Mucosa of gallbladder (tissue), 1 donor: ENCODE data around the gene HDAC10. TPM values are rescaled to one million over a fixed set of nuclear protein-coding genes. Genes with fewer than 3 reads are reported as not detected.

Experiments used
- DNase-seq: peaks from one replicate; pipeline ENCODE4 v3.0.0-alpha.2; 2020; ENCODE audit warnings: low spot score
- total RNA-seq: library from RNA; stranded (reverse); gene quantifications from one replicate; pipeline ENCODE4 v1.2.1, GENCODE V29; 2021
- donor health status: DM: no; HTN: no; CAD: no.

HDAC10 gene, protein sequence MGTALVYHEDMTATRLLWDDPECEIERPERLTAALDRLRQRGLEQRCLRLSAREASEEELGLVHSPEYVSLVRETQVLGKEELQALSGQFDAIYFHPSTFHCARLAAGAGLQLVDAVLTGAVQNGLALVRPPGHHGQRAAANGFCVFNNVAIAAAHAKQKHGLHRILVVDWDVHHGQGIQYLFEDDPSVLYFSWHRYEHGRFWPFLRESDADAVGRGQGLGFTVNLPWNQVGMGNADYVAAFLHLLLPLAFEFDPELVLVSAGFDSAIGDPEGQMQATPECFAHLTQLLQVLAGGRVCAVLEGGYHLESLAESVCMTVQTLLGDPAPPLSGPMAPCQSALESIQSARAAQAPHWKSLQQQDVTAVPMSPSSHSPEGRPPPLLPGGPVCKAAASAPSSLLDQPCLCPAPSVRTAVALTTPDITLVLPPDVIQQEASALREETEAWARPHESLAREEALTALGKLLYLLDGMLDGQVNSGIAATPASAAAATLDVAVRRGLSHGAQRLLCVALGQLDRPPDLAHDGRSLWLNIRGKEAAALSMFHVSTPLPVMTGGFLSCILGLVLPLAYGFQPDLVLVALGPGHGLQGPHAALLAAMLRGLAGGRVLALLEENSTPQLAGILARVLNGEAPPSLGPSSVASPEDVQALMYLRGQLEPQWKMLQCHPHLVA
- total RNA-seq = 100 TPM

DNA sequence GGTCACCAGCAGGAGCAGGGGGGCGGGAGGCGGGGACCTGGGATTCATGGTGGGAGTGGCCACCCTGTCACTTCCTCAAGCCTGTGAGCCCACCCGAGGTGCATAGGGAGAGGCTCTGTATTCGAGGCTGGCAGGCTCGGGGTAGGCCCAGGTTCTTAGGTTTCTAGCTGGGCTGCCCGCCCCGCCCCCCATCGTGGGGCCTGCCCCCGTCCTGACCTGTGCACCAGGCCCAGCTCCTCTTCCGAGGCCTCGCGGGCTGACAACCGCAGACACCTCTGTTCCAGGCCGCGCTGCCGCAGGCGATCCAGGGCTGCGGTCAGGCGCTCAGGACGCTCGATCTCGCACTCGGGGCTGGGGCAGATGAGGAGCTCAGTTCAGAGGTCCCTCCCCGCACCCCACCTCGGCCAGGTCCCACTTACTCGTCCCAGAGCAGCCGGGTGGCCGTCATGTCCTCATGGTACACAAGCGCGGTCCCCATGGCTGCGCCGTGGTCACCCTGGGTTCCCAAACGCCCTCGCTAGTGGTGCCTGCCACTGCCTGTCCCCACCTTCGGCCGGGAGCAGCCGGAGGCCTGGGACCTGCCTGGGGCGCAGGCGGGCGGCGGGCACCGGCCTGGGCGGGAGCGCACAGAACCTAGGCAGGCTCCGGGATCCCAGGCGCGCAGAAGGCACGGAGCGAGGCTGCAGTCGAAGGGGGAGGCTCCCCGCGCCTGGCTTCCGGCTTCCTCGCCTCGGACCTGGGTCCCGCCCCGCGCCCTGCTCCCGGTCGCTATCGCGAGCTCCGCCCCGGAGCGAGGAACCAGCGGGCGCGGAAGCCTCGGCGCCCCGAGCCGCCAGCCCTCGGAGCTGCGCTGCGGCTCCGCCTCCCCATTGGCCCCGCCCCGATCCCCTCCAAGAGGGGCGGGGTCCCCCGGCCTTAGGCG, at the start of gene HDAC10:
Gene HDAC10, minus strand, starts transcription at position 711 of the 922 bp plus-strand sequence. Its CDS starts 233 bp downstream, at position 478.
- DNase-seq = peak; percentile 83

DNA sequence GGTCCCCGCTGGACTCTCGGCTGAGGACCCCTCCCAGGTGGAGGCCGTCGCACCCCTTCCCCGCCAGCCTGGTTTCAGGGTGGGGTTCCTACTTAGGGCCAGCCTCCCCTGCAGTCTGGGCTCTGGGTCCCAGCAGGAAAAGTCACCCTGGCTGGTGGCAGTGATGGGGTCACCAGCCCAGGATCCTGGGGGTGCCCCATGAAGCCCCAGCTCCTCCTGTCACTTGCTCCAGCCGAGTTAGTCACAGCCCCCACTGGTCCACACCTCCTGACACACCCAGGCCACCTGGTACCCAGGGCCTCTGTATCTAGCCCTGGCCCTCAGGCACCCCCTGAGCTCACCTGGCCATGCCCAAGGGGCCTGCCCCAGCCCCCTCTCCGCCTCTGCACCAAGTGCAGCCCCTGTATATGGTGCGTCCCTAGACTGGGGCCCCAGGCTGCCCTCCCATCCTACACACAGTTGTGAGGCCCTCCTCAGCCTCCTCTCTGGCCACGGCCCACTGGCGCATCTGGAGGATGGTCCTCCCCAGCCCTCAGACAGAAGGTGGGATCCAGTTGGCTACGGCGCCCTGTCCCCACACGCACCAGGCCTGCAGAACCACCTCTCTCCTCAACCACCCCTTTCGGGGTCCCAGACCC, 49.7 kb upstream of the HDAC10 start:
- DNase-seq = no peak

- DNase-seq = no peak
These were observed 48.9 kb upstream of the HDAC10 start for GRCh38 chr22:50299785-50300619.

DNA sequence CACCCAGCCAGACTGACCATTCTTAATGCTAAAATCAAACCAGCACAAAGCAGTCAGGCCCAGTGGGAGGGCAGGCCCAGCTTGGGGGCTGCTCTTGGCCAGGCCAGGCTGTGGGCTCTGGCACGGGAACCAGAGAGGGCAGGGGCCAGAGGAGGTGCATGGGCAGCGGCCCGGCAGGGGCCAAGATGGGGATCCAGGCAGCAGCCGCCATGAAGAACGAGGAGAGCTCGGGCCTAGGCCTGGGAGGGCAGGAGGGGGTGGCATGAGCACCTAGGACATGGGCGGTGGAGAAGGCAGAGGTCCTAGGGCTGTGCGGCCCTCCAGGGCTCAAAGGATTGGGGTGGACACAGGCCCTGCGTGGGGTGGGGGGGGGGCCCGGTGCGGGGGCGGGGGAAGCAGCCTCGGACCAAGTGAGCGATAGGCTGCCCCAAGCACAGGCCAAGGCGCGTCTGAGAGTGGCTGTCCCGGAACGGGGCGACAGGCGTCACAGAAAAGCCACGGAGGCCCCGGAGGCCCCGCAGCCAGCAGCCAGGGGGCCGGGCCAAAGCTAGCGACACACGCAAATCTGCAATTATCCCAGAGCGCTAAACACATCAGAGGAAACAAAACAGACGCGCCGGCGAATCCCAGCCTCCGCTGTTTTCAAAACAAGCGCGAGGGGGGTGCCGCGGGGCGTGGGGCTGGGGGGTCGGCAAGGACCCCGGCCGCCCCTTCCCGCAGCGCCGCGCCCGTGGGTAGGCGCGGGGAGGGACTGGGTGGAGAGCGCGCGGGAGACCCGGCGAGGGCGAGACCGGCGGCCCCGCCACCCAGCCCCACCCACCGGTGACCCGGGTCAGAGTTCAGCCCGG, 48.1 kb upstream of the HDAC10 start:
- no peak for DNase-seq

DNA sequence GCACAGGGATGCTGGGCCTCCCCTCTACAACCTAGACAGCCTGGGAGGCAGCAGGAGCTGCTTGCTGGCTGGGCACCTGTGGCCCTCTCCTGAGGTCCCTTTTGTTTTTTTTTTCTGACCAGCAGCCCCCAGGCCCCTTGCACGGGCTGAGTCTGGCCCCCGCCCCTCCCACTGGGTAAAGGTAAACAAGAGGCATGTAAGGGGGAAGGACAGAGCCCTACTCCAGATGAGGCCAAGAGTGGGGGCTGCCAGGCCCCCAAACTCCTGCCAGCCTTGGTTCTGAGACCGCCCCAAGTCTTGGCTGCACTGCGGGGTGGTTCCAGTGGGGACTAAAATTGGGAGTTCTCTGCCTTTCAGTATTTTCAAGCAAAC, 47.2 kb upstream of the HDAC10 start:
- DNase-seq = no peak

DNA sequence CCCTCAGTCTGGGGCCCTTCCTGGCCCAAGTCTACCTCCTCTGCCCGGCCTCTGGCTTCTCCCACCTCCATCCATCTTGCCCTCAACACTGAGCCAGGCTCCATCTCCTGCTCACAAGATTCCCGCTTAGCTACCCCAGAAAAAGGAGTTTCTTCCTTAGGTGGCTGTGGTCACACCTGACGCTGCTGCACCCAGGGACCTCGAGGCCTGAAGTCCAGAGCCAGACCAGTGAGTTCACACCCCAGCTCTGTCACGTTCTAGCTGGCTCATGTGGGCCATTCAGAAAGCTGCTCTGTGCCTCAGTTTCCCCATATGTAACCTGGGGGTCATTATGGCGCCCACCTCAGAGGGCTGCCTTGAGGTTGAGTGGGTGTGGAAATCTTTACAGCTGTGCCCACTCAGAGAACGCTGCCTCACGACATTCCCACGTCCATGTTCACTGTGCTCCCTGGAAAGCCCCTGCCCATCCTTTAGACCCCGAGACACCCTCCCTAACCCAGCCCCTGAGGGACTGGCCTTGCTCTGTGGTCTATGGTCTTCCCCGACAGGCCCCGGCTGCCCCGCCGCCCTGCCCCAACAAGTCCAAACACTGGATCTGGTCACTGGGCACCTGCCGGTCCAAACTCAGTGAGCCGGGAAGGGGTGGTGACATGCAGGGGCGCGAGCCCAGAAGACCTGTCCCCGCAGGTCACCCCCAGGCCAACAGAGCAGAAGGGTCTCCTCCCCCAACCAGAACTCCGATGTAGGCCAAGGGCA, 46.6 kb upstream of the HDAC10 start:
- no peak for DNase-seq

GRCh38 chr22:50296658-50297490, 45.8 kb upstream of the HDAC10 start:
- DNase-seq = no peak

GRCh38 chr22:50294319-50294656, 43.2 kb upstream of the HDAC10 start:
- DNase-seq = no peak

DNA sequence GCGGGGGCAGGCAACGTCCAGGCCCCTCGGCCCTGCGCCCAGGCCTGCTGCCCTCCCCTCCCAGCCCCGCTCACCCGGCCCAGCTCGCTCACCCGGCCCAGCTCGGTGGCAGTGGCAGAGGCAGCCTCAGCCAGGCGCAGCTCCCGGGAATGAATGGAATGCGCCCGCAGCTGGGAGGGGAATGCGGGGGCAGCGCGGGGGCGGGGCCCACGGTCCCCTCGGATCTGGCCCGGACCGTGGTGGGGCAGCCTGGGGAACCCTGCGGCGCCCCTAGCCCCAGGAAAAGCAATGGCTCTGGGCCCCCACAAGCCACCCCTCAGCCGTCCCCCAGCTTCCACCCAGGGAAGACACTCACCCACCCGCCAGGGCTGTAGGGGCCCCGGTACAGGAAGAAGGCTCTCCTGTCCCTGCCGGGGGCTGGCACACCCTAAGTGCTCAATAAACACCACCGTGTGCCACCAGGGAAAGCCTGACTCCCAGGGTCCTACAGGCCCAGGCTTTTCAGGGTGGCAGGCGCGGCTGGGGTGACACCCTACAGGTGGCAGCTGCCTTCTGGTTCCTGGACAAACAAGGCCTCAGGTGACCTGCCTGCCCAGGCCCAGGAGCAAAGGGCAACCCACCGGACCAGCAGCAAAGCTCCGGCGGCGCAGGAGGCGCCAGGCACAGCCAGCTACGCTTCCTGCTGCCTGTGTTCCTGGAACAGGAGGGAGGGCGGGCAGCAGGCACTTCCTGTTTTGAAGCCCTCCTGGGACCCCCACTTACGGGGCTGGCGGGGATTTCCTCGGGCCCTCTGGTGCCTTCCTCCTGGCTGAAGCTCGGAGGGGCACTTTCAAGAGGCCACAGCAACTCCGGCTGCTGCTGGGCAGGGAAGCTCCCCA, 42.6 kb upstream of the HDAC10 start:
- peak; percentile 88 for DNase-seq

- no peak for DNase-seq
These were observed 41.8 kb upstream of the HDAC10 start for GRCh38 chr22:50292643-50293440.

DNA sequence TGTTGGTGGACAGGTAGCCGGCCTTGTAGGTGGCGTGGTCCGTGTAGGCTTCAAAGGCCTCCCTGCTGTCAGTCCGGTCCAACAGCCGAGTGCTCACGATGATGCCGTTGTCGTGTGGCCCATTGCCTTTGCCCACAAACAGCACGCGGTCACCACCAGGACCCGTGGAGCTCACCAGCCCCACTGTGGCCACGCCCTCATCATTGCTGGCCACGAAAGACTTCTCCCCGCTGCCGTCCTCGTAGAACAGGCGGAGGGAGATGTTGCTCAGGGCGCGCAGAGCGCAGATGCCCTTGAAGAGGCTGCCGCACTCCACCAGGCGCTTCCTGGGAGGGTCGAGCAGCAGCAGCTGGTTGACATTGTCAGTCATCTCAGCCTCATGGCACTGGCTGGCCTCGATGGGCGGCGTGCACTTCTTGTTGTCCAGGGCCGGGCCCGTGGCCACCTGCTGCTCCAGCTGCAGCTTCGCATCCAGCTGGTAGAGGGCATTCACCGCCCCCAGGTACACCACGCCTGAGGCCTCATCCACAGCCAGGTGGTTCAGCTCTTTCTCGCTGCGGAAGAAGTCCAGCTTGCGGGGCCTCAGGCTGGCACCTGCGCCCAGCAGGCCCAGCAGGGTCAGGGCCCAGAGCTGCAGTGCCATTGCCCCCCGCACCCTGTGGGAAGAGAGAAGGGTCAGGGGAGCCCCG, 39.0 kb upstream of the HDAC10 start:
- no peak for DNase-seq

GRCh38 chr22:50289151-50289941, 38.3 kb upstream of the HDAC10 start:
- no peak for DNase-seq

DNA sequence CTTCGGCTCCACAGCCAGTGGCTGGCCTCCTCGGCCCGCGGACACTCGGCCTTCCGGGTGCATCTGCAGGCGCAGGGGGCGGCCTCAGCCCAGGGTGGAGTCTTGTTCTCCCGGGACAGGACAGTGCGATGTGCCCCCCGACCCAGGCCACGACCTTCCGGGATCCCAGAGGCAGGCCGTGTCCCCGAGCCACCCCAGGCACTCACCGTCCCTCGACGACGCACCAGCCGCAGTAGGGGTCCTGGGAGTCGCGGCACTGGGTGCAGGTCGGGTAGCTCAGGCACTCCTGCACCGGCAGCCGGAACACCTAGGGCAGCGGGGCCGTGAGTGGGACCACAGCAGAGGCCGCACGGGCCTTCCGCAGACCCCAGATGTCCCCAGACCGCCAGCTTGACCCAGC, 36.7 kb upstream of the HDAC10 start:
- DNase-seq = no peak

- DNase-seq = no peak
These were observed 35.7 kb upstream of the HDAC10 start for GRCh38 chr22:50286701-50287318.

- no peak for DNase-seq
These were observed 35.2 kb upstream of the HDAC10 start for GRCh38 chr22:50286275-50286674.
